SU-DHL-6 (cell line): ENCODE results near the gene RPSA.

Experiments used
- CTCF ChIP-seq: fragments of 200-600 bp; sonication (generic); IDR thresholded peaks from one replicate; pipeline ENCODE4 v1.5.1; 2017; ENCODE audit warnings: antibody characterized with exemption, mild to moderate bottlenecking, low read length, moderate library complexity; ENCODE audit not compliant: insufficient read depth, poor library complexity, severe bottlenecking
- EZH2phosphoT487 ChIP-seq: fragments of 200-600 bp; sonication (generic), shearing (Covaris generic); conservative IDR thresholded peaks from 2 replicates; pipeline ENCODE4 v1.6.1; 2018; ENCODE audit warnings: mild to moderate bottlenecking, antibody characterized with exemption, low read length, moderate library complexity, mixed read lengths

- TF ChIP-seq CTCF, result no peak
- TF ChIP-seq EZH2phosphoT487, result no peak
These were observed 4.4 kb downstream of the RPSA start for GRCh38 chr3:39410893-39411292.
